OCI-LY1 (cell line): ENCODE results near the gene PLA2G6.

Experiments
- H2AFZ ChIP-seq: fragments of 200-600 bp; sonication (generic), shearing (Covaris generic); 2 replicates; pipeline ENCODE4 v1.6.0; 2014; ENCODE audit warnings: antibody characterized with exemption, mild to moderate bottlenecking, low read length
- H3F3A ChIP-seq: fragments of 200-600 bp; sonication (generic), shearing (Covaris generic); 2 replicates; pipeline ENCODE4 v1.6.0; 2014; ENCODE audit warnings: mild to moderate bottlenecking, antibody characterized with exemption, low read length, moderate library complexity; ENCODE audit not compliant: insufficient read depth
- H3K27ac ChIP-seq: fragments of 200-600 bp; sonication (generic); 2 replicates; pipeline ENCODE4 v1.5.1; 2014; ENCODE audit warnings: low read length, mixed run types, mild to moderate bottlenecking, low read depth; ENCODE audit not compliant: poor library complexity, severe bottlenecking
- H3K27me3 ChIP-seq: fragments of 200-600 bp; sonication (generic); 2 replicates; pipeline ENCODE4 v1.6.0; 2014; ENCODE audit warnings: antibody characterized with exemption, mild to moderate bottlenecking, low read length, moderate library complexity; ENCODE audit not compliant: insufficient read depth
- H3K36me3 ChIP-seq: fragments of 200-600 bp; sonication (generic); 2 replicates; pipeline ENCODE4 v1.6.1; 2014; ENCODE audit warnings: mild to moderate bottlenecking, antibody characterized with exemption, low read length, moderate library complexity, mixed read lengths; ENCODE audit not compliant: insufficient read depth
- H3K4me1 ChIP-seq: fragments of 200-600 bp; sonication (generic); 2 replicates; pipeline ENCODE4 v1.5.1; 2014; ENCODE audit warnings: mild to moderate bottlenecking, low read length, moderate library complexity; ENCODE audit not compliant: insufficient read depth, severe bottlenecking
- H3K4me2 ChIP-seq: fragments of 200-600 bp; sonication (generic), shearing (Covaris generic); 2 replicates; pipeline ENCODE4 v1.6.1; 2014; ENCODE audit warnings: low read length
- H3K4me3 ChIP-seq: fragments of 200-600 bp; sonication (generic); 2 replicates; pipeline ENCODE4 v1.5.1; 2014; ENCODE audit warnings: low read length, low read depth, mild to moderate bottlenecking, mixed read lengths; ENCODE audit not compliant: poor library complexity, severe bottlenecking
- H3K79me2 ChIP-seq: fragments of 200-600 bp; shearing (Covaris generic); 2 replicates; pipeline ENCODE4 v1.6.1; 2016; ENCODE audit warnings: mixed run types, low read length, mixed read lengths; ENCODE audit not compliant: insufficient read depth
- H3K9ac ChIP-seq: fragments of 200-600 bp; sonication (generic), shearing (Covaris generic); 2 replicates; pipeline ENCODE4 v1.6.1; 2014; ENCODE audit warnings: mild to moderate bottlenecking, low read length, mixed read lengths
- H3K9me2 ChIP-seq: fragments of 200-600 bp; sonication (generic), shearing (Covaris generic); 2 replicates; pipeline ENCODE4 v1.6.1; 2014; ENCODE audit warnings: low read depth, mild to moderate bottlenecking, low read length, mixed read lengths
- H3K9me3 ChIP-seq: fragments of 200-600 bp; shearing (Covaris generic); 2 replicates; pipeline ENCODE4 v1.6.1; 2014; ENCODE audit warnings: low read length, mixed read lengths
- H4K20me1 ChIP-seq: fragments of 200-600 bp; sonication (generic), shearing (Covaris generic); 2 replicates; pipeline ENCODE4 v1.6.0; 2016; ENCODE audit warnings: mild to moderate bottlenecking, low read length; ENCODE audit not compliant: insufficient read depth
- EZH2 ChIP-seq: fragments of 200-600 bp; sonication (generic), shearing (Covaris generic); IDR thresholded peaks from 2 replicates; pipeline ENCODE4 v1.8.0; 2017; ENCODE audit warnings: borderline replicate concordance, mixed run types, mild to moderate bottlenecking, antibody characterized with exemption, low read length, moderate library complexity, mixed read lengths
- TF ChIP-seq, protein P1 (sequence below): fragments of 200-600 bp; sonication (generic), shearing (Covaris generic); IDR thresholded peaks from 2 replicates; pipeline ENCODE4 v1.5.1; 2017; ENCODE audit warnings: mild to moderate bottlenecking, antibody characterized with exemption, low read length, moderate library complexity, mixed read lengths

The PLA2G6 gene

DNA sequence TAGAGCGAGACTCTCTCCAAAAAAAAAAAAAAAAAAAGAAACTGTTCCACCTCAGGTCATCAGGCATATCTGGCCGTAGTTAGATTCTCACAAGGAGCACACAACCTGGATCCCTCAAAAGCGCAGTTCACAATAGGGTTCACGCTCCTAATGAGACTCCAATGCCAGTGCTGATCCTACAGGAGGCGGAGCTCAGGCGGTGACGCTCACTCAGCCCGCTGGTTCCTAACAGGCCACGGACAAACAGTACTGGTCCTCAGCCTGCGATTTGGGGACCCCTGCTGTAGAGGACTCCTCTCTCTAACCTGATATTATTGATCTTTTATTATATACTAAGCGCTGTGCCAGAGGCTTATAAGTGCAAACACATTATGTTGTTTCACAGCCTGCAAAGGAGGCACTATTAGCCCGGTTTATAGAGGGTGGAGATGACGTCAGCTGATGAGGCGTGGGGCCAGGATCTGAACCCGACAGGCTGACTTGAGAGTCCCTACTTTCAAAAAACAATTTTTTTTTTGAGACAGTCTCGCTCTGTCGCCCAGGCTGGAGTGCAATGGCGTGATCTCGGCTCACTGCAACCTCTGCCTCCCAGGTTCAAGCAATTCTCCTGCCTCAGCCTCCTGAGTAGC, 15.3 kb upstream of the PLA2G6 start:
- H3K4me2 ChIP-seq: no peak overlapping the region
- H3K9me3 ChIP-seq: no peaks in the 10 kb centered on the region
- H2AFZ ChIP-seq: no peak overlapping the region
- no peak overlapping the region for H3K27ac ChIP-seq
- peaks cover 22% of the 10 kb centered on the region for H3K4me1 ChIP-seq
- no peak overlapping the region for H3K9ac ChIP-seq
- TF ChIP-seq EZH2: no peak
- TF ChIP-seq, protein P1, sequence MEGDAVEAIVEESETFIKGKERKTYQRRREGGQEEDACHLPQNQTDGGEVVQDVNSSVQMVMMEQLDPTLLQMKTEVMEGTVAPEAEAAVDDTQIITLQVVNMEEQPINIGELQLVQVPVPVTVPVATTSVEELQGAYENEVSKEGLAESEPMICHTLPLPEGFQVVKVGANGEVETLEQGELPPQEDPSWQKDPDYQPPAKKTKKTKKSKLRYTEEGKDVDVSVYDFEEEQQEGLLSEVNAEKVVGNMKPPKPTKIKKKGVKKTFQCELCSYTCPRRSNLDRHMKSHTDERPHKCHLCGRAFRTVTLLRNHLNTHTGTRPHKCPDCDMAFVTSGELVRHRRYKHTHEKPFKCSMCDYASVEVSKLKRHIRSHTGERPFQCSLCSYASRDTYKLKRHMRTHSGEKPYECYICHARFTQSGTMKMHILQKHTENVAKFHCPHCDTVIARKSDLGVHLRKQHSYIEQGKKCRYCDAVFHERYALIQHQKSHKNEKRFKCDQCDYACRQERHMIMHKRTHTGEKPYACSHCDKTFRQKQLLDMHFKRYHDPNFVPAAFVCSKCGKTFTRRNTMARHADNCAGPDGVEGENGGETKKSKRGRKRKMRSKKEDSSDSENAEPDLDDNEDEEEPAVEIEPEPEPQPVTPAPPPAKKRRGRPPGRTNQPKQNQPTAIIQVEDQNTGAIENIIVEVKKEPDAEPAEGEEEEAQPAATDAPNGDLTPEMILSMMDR: no peak
- H3F3A ChIP-seq: no peaks in the 10 kb centered on the region
- H3K4me3 ChIP-seq: no peak overlapping the region
- no peaks in the 10 kb centered on the region for H3K36me3 ChIP-seq
- no peaks in the 10 kb centered on the region for H3K27me3 ChIP-seq
- H4K20me1 ChIP-seq: no peaks in the 10 kb centered on the region
- H3K9me2 ChIP-seq: no peaks in the 10 kb centered on the region
- H3K79me2 ChIP-seq: no peaks in the 10 kb centered on the region

DNA sequence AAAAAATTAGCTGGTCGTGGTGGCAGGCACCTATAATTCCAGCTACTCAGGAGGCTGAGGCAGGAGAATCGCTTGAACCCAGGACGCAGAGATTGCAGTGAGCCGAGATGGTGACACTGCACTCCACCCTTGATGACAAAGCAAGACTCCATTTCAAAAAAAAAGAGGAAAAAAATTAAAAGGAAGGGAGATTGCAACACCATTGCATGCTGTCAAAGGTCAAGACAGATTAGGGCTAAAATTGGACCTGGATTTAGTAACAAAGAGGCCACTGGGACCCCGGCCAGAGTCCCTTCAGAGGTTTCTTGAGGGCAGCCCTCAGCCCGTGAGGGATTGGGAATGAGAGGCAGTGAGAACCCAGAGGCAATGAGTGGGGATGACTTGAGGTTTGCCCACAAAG, 11.9 kb upstream of the PLA2G6 start:
- Histone ChIP-seq H3K4me2 (no peak overlapping the region), H3K4me3 (no peak overlapping the region), H3K79me2 (no peaks in the 10 kb centered on the region), H3K9me3 (no peaks in the 10 kb centered on the region), H3K36me3 (no peaks in the 10 kb centered on the region), H3K27ac (no peak overlapping the region), H2AFZ (no peak overlapping the region), H3K9ac (no peak overlapping the region), H3K9me2 (no peaks in the 10 kb centered on the region), H4K20me1 (no peaks in the 10 kb centered on the region), H3K27me3 (no peaks in the 10 kb centered on the region; the same call in 1 of the 2 replicates), H3F3A (no peaks in the 10 kb centered on the region), H3K4me1 (peaks cover 3% of the 10 kb centered on the region)
- TF ChIP-seq EZH2: no peak
- TF ChIP-seq, protein P1: no peak

DNA sequence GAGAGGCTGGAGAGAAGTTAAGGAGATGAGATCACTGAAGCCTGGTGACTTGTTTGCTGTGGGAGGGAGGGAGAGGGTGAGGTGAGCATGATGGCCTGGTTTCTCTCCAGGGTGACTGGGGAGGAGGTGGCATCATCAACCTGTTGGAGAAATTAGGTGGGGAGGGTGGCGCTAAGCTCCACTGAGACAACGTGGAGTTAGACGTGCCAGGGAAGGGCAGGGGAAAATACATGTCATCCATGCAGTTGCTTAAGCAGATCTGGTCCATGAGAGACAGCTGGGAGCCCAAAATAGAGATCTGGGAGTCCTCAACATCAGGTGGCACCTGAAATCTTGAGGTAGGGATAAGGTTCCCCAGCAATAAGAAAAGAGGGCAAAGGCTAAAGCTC, 10.8 kb upstream of the PLA2G6 start:
- Histone ChIP-seq H3K4me2 (no peak overlapping the region), H3K27me3 (no peaks in the 10 kb centered on the region; the same call in 1 of the 2 replicates), H3K9me2 (no peaks in the 10 kb centered on the region), H2AFZ (no peak overlapping the region), H3K4me3 (no peak overlapping the region), H3K9ac (no peak overlapping the region), H3K4me1 (peaks cover 3% of the 10 kb centered on the region), H4K20me1 (no peaks in the 10 kb centered on the region), H3K79me2 (no peaks in the 10 kb centered on the region), H3F3A (no peaks in the 10 kb centered on the region), H3K36me3 (no peaks in the 10 kb centered on the region), H3K27ac (no peak overlapping the region), H3K9me3 (no peaks in the 10 kb centered on the region)
- TF ChIP-seq, protein P1: no peak
- TF ChIP-seq EZH2: no peak
